ENCODE measurements around the gene CDRT4.

- TF ChIP-seq CTCF (conservative IDR thresholded peaks at IDR 0.05) (no peak), EZH2 (IDR thresholded peaks at IDR 0.05; ENCODE audit: low read depth) (no peak)
Observed at GRCh38 chr17:15510361-15510760, 42.9 kb upstream of the CDRT4 start.

All from PC-9 (cell line).